HL-60 (cell line): Measurements from ENCODE around the gene KLHL42.

Source experiments
- POLR2AphosphoS5 ChIP-seq: IDR thresholded peaks from 2 replicates; pipeline ENCODE4 v1.6.1; 2012; ENCODE audit warnings: low read depth
- TF ChIP-seq, protein P1 (sequence below): IDR thresholded peaks from one replicate; pipeline ENCODE4 v1.5.1; 2011; ENCODE audit warnings: low read length, control low read depth, inconsistent platforms; ENCODE audit not compliant: insufficient read depth

DNA sequence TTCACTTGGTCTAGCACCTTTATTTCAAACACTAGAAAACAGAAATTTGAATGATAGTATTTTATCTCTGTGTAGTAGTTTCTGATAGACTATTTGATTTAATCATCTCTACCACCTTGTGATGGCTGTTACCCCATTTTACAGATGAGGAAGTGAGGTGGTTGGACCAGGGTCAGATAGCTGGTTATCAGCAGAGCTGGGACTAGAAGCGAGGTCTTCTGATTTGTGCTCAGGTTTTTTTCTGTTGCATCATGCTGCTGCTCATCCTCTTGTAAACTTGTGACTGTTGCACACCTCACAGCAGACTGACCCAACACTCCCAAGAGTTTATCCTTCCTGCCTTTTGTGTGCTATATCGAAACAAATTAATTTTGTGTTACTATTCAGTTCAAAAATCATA is 10.1 kb downstream of the KLHL42 start:
- TF ChIP-seq POLR2AphosphoS5: no peak
- TF ChIP-seq, protein P1, sequence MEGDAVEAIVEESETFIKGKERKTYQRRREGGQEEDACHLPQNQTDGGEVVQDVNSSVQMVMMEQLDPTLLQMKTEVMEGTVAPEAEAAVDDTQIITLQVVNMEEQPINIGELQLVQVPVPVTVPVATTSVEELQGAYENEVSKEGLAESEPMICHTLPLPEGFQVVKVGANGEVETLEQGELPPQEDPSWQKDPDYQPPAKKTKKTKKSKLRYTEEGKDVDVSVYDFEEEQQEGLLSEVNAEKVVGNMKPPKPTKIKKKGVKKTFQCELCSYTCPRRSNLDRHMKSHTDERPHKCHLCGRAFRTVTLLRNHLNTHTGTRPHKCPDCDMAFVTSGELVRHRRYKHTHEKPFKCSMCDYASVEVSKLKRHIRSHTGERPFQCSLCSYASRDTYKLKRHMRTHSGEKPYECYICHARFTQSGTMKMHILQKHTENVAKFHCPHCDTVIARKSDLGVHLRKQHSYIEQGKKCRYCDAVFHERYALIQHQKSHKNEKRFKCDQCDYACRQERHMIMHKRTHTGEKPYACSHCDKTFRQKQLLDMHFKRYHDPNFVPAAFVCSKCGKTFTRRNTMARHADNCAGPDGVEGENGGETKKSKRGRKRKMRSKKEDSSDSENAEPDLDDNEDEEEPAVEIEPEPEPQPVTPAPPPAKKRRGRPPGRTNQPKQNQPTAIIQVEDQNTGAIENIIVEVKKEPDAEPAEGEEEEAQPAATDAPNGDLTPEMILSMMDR: no peak
